Measurements from ENCODE around the gene NDUFAF4.

Gene NDUFAF4

DNA sequence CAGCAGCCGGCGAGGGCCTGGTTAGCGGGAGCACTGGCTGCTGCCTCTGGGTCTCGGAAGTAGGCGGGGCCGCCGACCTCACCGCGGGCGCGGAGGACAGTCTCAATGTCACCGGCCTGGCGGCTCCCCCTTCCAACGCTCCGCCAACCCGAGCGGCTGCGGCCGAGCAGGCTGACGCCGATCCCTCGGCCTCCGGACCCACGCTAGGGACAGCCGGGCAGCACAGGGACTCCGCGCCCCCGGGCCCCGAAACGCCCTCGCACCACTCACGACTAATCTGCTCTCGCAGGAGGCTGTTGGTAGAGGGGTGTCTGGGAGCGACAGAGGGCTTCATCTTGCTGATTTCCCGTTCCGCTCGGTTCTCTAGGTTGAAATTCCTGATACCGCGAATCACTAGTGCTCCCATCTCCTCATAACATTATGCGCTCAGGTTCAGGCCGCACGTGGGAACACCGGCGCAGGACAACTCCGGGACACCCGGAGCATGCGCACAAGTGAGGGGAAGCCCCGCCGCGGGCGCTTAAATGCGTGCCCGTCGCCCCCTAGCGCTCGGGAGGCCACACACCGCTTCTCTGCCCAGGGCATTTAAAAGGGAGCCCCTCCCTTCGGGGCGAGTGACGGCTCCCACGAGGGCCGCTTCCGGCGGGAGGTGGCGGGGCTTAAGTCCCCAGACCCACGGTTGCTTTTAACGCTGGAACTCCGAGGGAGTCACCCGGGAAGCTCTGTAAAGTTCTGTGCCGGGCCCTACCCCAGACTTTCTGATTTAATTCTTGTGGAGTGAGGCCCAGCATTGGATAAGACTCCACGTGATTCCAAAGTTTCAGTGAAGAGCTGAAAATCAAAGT, at the start of gene NDUFAF4:
TSS of gene NDUFAF4 (minus strand) at position 496 of the 845 bp plus-strand sequence. CDS start at position 406, 90 bp downstream.
- DNase-seq, result peak; percentile 88 to 94 (median 90)

- no peak for DNase-seq
Measured at GRCh38 chr6:96947055-96947454, 49.4 kb upstream of the NDUFAF4 start.

DNA sequence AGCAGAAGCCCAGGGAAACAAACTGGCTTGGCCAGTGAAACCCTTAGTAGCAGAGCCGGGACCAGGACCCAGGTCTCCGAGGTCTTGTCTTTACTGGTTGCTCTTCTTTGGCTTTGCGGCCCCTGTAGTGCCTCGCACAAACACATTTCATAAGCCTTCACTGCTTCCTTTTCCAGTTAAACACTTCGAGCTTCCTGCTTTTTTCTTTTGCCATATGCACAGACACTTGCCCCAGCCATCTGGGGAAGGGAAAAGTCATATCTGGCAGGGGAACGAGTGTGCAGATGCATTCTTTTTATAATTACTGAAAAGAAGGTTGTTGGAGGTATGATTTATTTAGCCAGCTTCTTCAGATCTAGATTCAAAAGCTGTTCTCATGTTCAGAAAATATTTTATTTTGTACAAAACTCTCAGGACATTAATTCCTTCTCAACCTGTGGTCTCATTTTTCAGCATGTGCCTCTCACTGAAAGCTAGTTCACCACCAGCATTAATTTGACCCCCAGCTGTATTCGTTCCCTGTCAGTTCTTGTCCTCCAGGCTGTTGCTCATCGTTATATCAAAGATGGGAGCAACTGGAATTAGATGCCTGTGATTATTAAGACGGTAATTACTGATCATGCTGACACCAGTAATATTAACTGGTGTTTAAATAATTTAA, 46.0 kb upstream of the NDUFAF4 start:
- DNase-seq, result no peak

GRCh38 chr6:96942676-96943075, 45.0 kb upstream of the NDUFAF4 start:
- no peak for DNase-seq

GRCh38 chr6:96940322-96940721, 42.6 kb upstream of the NDUFAF4 start:
- DNase-seq, result no peak

- DNase-seq, result no peak
Measured at GRCh38 chr6:96939007-96939805, 41.5 kb upstream of the NDUFAF4 start.

GRCh38 chr6:96934087-96934486, 36.4 kb upstream of the NDUFAF4 start:
- no peak for DNase-seq

DNA sequence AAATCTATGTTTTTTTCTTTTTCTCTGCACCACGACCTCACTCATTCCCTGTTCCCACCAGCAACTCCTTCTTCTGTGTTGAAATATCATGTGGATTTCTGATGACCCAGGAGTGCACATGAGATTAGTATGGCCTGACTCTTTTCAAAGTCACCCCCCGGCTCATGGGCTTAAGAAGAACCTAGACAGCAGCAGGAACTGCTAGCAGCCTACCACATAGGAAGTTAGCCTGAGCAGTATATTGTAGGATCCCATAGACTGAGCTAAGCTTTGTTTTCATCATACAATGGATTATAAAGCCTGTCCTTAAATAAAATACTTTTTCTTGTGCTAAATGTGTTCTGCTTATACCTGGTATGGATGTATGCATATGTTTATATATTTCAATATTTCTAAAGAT, 33.5 kb upstream of the NDUFAF4 start:
- DNase-seq, result no peak

- no peak for DNase-seq
Measured at GRCh38 chr6:96929741-96930140, 32.0 kb upstream of the NDUFAF4 start.

GRCh38 chr6:96927660-96928059, 30.0 kb upstream of the NDUFAF4 start:
- no peak for DNase-seq

- DNase-seq, result no peak
Measured at GRCh38 chr6:96926425-96926824, 28.7 kb upstream of the NDUFAF4 start.

DNA sequence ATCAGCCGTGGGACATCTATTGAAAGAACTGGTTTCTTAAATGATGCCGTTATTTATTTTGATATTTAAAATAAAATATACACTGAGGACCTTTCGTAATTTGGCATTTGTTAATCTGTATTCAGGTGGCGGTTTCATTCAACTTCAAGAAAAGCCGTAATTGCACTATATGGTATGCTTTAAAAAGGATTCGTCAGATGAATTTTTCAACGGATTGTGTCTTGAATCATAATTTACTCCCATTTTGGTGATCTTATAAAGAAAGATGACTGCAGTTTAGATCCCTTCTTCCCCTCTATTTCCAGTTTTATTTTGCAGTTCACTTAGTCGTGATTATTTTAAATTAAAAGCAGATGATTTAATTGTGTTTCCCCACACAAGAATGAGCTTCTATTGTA, 27.6 kb upstream of the NDUFAF4 start:
- no peak for DNase-seq

DNA sequence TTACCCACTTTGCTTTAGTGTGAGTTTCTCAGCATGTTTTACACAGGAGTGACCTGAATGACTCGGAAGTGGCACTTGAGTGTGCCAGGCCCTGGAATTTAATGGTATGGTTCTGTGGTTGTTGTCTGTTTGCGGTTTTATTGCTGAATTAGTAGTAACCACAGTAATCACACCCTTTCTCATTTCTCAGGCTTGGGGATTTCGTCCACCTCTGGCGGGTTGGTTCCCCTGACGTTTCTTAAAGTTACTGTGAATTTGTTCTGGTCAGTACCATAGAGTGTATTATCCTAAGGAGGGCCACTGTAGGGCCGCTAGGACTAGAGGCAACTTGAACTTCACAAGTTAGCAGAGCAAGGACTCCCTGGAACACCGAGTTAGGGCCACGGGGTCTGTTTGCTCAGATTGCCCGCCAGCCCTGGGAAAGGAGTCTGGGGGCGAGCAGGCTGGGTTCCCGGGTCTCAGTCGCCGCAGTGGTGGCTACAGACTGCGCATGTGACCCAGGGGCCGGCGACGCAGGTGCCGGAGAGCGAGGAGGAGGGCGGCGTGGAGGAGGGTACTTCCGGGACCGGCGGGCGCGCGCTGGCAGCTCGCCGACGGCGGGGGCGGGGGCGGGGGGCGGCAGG, 26.3 kb upstream of the NDUFAF4 start:
- no peak for DNase-seq

- DNase-seq, result no peak
Measured at GRCh38 chr6:96923400-96923799, 25.7 kb upstream of the NDUFAF4 start.

GRCh38 chr6:96917098-96917497, 19.4 kb upstream of the NDUFAF4 start:
- no peak for DNase-seq

DNA sequence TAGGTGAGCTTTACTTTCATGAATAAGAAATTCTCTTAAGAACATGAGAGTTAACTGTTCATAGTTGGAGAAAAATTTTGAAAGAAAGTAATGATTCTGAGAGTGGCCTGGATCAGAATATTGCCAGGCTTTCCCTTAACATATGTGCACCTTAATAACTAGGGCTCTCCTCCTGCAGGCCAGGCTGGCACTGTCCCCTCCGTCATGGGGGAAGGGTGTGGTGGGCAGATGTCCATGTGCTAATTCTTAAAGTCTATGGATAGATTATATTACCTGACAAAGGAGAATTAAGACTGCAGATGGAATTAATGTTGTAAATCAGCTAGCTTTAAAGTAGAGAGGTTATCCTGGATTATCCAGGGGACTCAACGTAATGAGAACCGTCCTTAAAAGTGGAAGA, 15.9 kb upstream of the NDUFAF4 start:
- DNase-seq, result no peak

GRCh38 chr6:96911751-96912150, 14.1 kb upstream of the NDUFAF4 start:
- no peak for DNase-seq

GRCh38 chr6:96911171-96911570, 13.5 kb upstream of the NDUFAF4 start:
- no peak for DNase-seq

DNA sequence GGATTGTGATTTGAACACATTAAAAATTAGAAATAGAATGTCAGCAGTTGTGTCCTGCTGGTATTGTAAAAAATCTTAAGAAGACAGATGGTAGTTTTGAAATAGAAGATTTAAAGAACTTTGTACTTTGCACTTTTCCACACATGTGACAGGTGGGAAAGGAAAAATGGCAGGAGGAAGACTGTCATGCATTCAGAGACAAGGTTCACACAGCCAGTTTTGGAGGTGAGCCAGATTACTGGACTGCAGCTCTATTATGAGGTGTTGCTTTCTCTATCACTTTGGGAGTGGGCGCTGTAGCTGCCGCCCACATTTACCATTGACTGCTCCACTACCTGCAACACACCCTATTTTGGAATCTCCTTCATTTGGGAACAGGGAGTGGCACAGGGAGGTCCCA, 12.1 kb upstream of the NDUFAF4 start:
- DNase-seq, result no peak

- no peak for DNase-seq
Measured at GRCh38 chr6:96907498-96907897, 9.8 kb upstream of the NDUFAF4 start.

DNA sequence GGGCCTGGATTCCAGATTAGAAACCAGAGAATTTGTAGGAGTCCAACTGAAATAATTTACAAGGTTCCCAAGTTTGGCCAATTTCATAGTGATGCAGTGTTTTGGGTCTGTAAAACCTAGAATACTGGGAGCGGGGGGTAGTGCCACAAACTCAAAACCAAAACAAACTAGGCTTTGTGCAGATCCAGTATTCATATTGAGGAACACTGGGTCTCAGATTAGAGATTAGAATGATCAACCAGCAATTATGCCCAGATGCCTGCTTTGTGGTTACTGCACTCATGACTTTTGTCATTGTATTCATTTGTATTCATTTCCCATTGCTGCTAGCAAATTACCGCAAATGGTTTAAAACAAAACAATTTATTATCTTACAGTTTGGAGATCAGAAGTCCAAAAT, 3.2 kb upstream of the NDUFAF4 start:
- no peak for DNase-seq

DNA sequence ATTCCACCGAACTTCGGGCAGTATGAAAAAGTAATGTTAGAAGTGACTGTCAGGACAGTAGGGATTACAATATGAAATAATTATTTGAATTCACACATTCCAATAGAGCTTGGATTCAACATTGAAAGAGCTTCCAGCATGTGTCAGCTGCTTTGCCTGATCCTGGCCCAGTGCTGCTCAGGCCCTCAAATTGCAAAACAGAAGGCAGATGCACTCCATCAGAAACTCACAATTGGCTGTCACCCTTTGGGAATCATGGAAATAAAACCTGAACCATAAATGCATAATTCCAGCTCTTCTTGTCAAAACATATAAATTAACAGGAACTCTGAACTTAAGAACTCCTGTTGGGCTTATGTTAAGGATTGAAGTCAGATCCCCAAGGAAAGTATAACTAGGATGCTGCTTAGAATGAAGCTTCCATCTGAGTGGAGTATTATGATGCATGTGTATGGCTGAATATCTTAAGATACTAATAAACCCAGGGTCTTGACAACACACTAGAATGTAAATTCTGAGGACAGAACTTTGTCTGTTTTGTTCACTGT, 1.8 kb upstream of the NDUFAF4 start:
- no peak for DNase-seq

- DNase-seq, result no peak
Measured at GRCh38 chr6:96899019-96899418, 1.3 kb upstream of the NDUFAF4 start.
